HG02678 (cell line): ENCODE results near the gene PRH2.

Source experiments
- ATAC-seq: cut with Tn5 transposase; IDR thresholded peaks from one replicate; pipeline ENCODE4 v1.9.1; 2021; ENCODE audit warnings: mild to moderate bottlenecking, moderate library complexity; ENCODE audit not compliant: unreplicated experiment

PRH2 gene

GRCh38 chr12:10959804-10960203, 30.8 kb downstream of the PRH2 start:
- ATAC-seq, result no peak

- no peak for ATAC-seq
Observed at GRCh38 chr12:10960211-10960610, 31.2 kb downstream of the PRH2 start.

GRCh38 chr12:10965476-10965875, 36.4 kb downstream of the PRH2 start:
- no peak for ATAC-seq

GRCh38 chr12:10966314-10966713, 37.3 kb downstream of the PRH2 start:
- ATAC-seq, result no peak

- no peak for ATAC-seq
Observed at GRCh38 chr12:10967409-10967808, 38.4 kb downstream of the PRH2 start.

GRCh38 chr12:10968765-10969456, 39.9 kb downstream of the PRH2 start:
- ATAC-seq, result no peak

- no peak for ATAC-seq
Observed at GRCh38 chr12:10974965-10975364, 45.9 kb downstream of the PRH2 start.

- ATAC-seq, result no peak
Observed at GRCh38 chr12:10982244-10982643, 53.2 kb downstream of the PRH2 start.
